Stimulated activated CD4-positive, alpha-beta T cell treated with anti-CD3 and anti-CD28 coated beads, Interleukin-1b, Interleukin-23, amount 100 ng/mL, for 48 hours (primary cell): ENCODE results near the gene IMMP2L.

ENCODE experiments used
- DNase-seq: peaks from one replicate; pipeline ENCODE4 v3.0.0-alpha.2; 2020

The IMMP2L gene

GRCh38 chr7:111192614-111193413 is 369.5 kb downstream of the IMMP2L start:
- DNase-seq = no peak

- DNase-seq = no peak
Observed at GRCh38 chr7:111190804-111191203, 371.5 kb downstream of the IMMP2L start.

GRCh38 chr7:111184987-111185386 is 377.3 kb downstream of the IMMP2L start:
- DNase-seq = no peak

GRCh38 chr7:111183321-111183720 is 379.0 kb downstream of the IMMP2L start:
- DNase-seq = no peak

- peak; percentile 6 for DNase-seq
Observed at GRCh38 chr7:111180338-111180737, 382.0 kb downstream of the IMMP2L start.

GRCh38 chr7:111175908-111176441 is 386.3 kb downstream of the IMMP2L start:
- no peak for DNase-seq

GRCh38 chr7:111174510-111174909 is 387.8 kb downstream of the IMMP2L start:
- no peak for DNase-seq

GRCh38 chr7:111173990-111174389 is 388.3 kb downstream of the IMMP2L start:
- DNase-seq = no peak

- no peak for DNase-seq
Observed at GRCh38 chr7:111173528-111173927, 388.8 kb downstream of the IMMP2L start.

GRCh38 chr7:111172564-111173257 is 389.6 kb downstream of the IMMP2L start:
- DNase-seq = no peak

- DNase-seq = no peak
Observed at GRCh38 chr7:111168182-111168581, 394.1 kb downstream of the IMMP2L start.

GRCh38 chr7:111164442-111164841 is 397.9 kb downstream of the IMMP2L start:
- DNase-seq = no peak

GRCh38 chr7:111162692-111163091 is 399.6 kb downstream of the IMMP2L start:
- DNase-seq = no peak

- DNase-seq = no peak
Observed at GRCh38 chr7:111160297-111160696, 402.0 kb downstream of the IMMP2L start.

- DNase-seq = no peak
Observed at GRCh38 chr7:111159426-111159825, 402.9 kb downstream of the IMMP2L start.

GRCh38 chr7:111150709-111151108 is 411.6 kb downstream of the IMMP2L start:
- DNase-seq = no peak

GRCh38 chr7:111147708-111148533 is 414.4 kb downstream of the IMMP2L start:
- no peak for DNase-seq

- DNase-seq = no peak
Observed at GRCh38 chr7:111146136-111146535, 416.2 kb downstream of the IMMP2L start.

GRCh38 chr7:111145472-111145871 is 416.8 kb downstream of the IMMP2L start:
- no peak for DNase-seq

GRCh38 chr7:111140091-111140865 is 422.0 kb downstream of the IMMP2L start:
- no peak for DNase-seq

GRCh38 chr7:111138586-111138985 is 423.7 kb downstream of the IMMP2L start:
- no peak for DNase-seq

- DNase-seq = peak; percentile 77
Observed at GRCh38 chr7:111138193-111138569, 424.1 kb downstream of the IMMP2L start.
